Testis (tissue), 3 donors: ENCODE measurements around the gene RBP4. TPM values are rescaled to one million over a fixed set of nuclear protein-coding genes. Genes with fewer than 3 reads are reported as not detected.
"Not testable (repeated sequence)": the region's sequence is repeated elsewhere in the genome, so short reads cannot be mapped to it uniquely, and the experiment has no call there.

ENCODE experiments used
- DNase-seq: peaks from one replicate; pipeline ENCODE4 v3.0.0-alpha.2; 2019
- H3K27ac ChIP-seq, 2 donors: fragments of 200-600 bp; sonication (generic); one replicate each; pipeline ENCODE4 v1.5.1; 2019
- H3K27me3 ChIP-seq: fragments of 200-600 bp; sonication (generic); one replicate; pipeline ENCODE4 v1.5.1; 2019
- H3K36me3 ChIP-seq: fragments of 200-600 bp; sonication (generic); one replicate; pipeline ENCODE4 v1.5.1; 2017; ENCODE audit warnings: low read depth; ENCODE audit errors: missing control alignments
- H3K4me1 ChIP-seq: fragments of 200-600 bp; sonication (generic); one replicate; pipeline ENCODE4 v1.5.1; 2019
- H3K4me3 ChIP-seq, 2 donors: fragments of 200-600 bp; sonication (generic); one replicate each; pipeline ENCODE4 v1.5.1; 2017 to 2019
- H3K9me3 ChIP-seq: fragments of 200-600 bp; sonication (generic); one replicate; pipeline ENCODE4 v1.5.1; 2017
- POLR2A ChIP-seq: fragments of 450-650 bp; IDR thresholded peaks from one replicate; pipeline ENCODE4 v1.6.1; 2017; ENCODE audit warnings: antibody characterized with exemption, mild to moderate bottlenecking, moderate library complexity
- WGBS, 2 donors: methylation state at CpG; one replicate each; pipeline ENCODE4 v1.1.5; 2018; 5-methylcytosine and 5-hydroxymethylcytosine counted together
- intact Hi-C: fragments of 100-400 bp; cut with DNase I; formaldehyde crosslinking; loops from one replicate; pipeline ENCODE4 v1.15.1; 2023; ENCODE audit warnings: low total_unique reads
- polyA plus RNA-seq: library from polyadenylated mRNA; stranded (reverse); fragments of 350-450 nt; fragmentation: Illumina TruSeq; extraction: RNeasy Lipid Tissue Mini Kit (QIAGEN cat#74804); gene quantifications from one replicate; pipeline ENCODE4 v1.2.3, GENCODE V29; 2014; ENCODE audit warnings: low read depth, low replicate concordance; ENCODE audit not compliant: insufficient read depth
- total RNA-seq, 2 donors: library from RNA; depleted of rRNA; stranded (reverse); fragments of >200 nt; gene quantifications; one replicate each; pipeline ENCODE4 v1.2.3, GENCODE V29; 2016
- TF ChIP-seq, protein P1 (sequence below), 3 experiments: fragments of 450-650 bp in 2 of 3; fragments of 200-600 bp in 1 of 3; sonication (generic) in 1 of 3; IDR thresholded peaks; one replicate each; pipeline ENCODE4 v1.5.1; 2016 to 2019; ENCODE audit warnings: antibody characterized with exemption in 3 of 3, mild to moderate bottlenecking in 2 of 3, moderate library complexity in 1 of 3

Gene RBP4
- total and polyA plus RNA-seq, 3 donors from 2014 or later: 6.8 to 7.8 (median 7.1) TPM

DNA sequence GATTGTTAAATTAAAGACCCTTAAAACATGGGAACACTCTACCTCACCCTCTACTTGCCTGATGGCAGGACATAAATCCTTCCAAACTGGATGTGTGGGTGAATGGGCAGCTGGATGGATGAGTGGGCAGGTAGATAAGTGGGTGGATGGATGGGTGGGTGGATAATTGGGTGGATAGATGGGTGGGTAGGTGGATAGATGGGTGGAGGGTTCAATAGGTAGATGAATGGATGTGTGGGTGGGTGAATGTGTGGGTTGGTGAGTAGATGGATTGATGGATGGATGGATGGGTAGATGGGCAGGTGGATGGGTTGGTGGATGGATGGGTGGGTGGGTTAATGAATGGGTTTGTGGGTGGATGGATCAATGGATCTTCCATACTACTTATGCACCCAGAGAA is 53.5 kb downstream of the RBP4 start:
- Histone ChIP-seq H3K4me3 (no peak overlapping the region), H3K27ac (no peak overlapping the region), H3K4me1 (peaks cover 1% of the 10 kb centered on the region), H3K9me3 (no peaks in the 10 kb centered on the region), H3K36me3 (no peaks in the 10 kb centered on the region), H3K27me3 (no peaks in the 10 kb centered on the region)
- TF ChIP-seq POLR2A: no peak
- TF ChIP-seq, protein P1, sequence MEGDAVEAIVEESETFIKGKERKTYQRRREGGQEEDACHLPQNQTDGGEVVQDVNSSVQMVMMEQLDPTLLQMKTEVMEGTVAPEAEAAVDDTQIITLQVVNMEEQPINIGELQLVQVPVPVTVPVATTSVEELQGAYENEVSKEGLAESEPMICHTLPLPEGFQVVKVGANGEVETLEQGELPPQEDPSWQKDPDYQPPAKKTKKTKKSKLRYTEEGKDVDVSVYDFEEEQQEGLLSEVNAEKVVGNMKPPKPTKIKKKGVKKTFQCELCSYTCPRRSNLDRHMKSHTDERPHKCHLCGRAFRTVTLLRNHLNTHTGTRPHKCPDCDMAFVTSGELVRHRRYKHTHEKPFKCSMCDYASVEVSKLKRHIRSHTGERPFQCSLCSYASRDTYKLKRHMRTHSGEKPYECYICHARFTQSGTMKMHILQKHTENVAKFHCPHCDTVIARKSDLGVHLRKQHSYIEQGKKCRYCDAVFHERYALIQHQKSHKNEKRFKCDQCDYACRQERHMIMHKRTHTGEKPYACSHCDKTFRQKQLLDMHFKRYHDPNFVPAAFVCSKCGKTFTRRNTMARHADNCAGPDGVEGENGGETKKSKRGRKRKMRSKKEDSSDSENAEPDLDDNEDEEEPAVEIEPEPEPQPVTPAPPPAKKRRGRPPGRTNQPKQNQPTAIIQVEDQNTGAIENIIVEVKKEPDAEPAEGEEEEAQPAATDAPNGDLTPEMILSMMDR (IDR thresholded peaks at IDR 0.05): no peak
- DNase-seq: no peak
- intact Hi-C loops: no loop called here

DNA sequence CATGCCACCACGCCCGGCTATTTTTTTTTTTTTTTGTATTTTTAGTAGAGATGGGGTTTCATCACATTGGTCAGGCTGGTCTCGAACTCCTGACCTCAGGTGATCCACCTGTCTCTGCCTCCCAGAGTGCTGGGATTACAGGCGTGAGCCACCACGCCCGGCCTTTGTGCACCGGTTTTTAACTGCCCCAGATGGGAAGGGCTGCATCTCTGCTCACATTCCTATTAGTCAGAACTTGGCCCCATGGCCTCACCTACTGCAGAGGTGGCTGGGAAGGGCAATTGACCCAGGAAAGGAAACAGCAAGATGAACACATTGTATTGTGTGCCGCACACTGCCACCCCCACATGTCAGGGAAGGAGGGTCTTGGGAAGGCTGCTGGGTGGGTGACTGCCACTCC is 54.0 kb downstream of the RBP4 start:
- DNase-seq, H3K27ac ChIP-seq, H3K27me3 ChIP-seq, H3K4me3 ChIP-seq, H3K4me1 ChIP-seq, H3K36me3 ChIP-seq, H3K9me3 ChIP-seq, intact Hi-C loops: not testable (repeated sequence)
- 87 to 96% methylated on average over 8 of the region's 8 CpGs for WGBS, 2 donors

DNA sequence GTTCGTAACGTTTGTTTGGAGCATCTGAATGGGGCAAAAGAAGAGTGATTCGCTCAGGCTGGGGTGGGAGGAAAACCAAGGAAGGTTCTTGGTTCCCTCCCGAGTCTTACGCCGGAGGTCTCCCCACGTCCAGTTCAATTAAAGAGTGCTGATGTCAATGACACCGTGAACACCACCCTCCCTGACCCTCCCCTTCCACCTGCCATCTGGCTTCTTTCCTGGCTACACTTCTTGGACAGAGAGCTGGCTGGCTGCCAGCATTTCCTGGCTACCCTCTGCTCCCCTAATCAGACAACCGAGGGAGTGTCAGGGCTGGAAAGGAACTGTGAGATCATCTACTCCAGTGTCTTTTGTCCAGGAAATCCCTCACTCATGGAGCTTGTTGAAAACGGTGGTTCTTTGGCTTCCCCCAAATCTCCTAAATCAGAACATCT is 58.7 kb downstream of the RBP4 start:
- intact Hi-C loops: no loop called here
- H3K27ac ChIP-seq: no peak overlapping the region
- no peaks in the 10 kb centered on the region for H3K27me3 ChIP-seq
- WGBS, 2 donors: 2% methylated on average over 10 of the region's 10 CpGs
- H3K4me1 ChIP-seq: peaks cover 6% of the 10 kb centered on the region
- DNase-seq: peak; percentile 31
- H3K36me3 ChIP-seq: no peaks in the 10 kb centered on the region
- peak overlapping the region; percentile 2 to 14 for H3K4me3 ChIP-seq
- H3K9me3 ChIP-seq: no peaks in the 10 kb centered on the region
- TF ChIP-seq, protein P1 (IDR thresholded peaks at IDR 0.05): no peak
- no peak for TF ChIP-seq POLR2A

Other genes starting within 250 kb of the RBP4 start
- gene MYOF, start 118.9 kb downstream of the RBP4 start, total RNA-seq: 10 to 100 TPM in 1 of 2 donors, 1 to 10 TPM in 1; 9.4 to 12.3 TPM
- gene MYOF, start 118.9 kb downstream of the RBP4 start, polyA plus RNA-seq: 21.4 TPM
- gene CEP55, start 104.6 kb downstream of the RBP4 start, total RNA-seq: 10 to 100 TPM; 14.1 to 15.5 TPM
- gene CEP55, start 104.6 kb downstream of the RBP4 start, polyA plus RNA-seq: 28.1 TPM
- under 1 TPM; 0.12 to 0.55 TPM for gene FFAR4, start 34.6 kb downstream of the RBP4 start, total RNA-seq
- 1.3 TPM for gene FFAR4, start 34.6 kb downstream of the RBP4 start, polyA plus RNA-seq
- not detected for gene PDE6C, start 11.3 kb upstream of the RBP4 start, total RNA-seq
- 0.09 TPM for gene PDE6C, start 11.3 kb upstream of the RBP4 start, polyA plus RNA-seq
- gene FRA10AC1, start 101.4 kb upstream of the RBP4 start, total RNA-seq: 10 to 100 TPM; 30.5 to 46.9 TPM
- gene FRA10AC1, start 101.4 kb upstream of the RBP4 start, polyA plus RNA-seq: 14.8 TPM
- gene LGI1, start 156.7 kb upstream of the RBP4 start, total RNA-seq: 1 to 10 TPM in 1 of 2 donors, under 1 TPM in 1; 0.56 to 1.0 TPM
- 2.1 TPM for gene LGI1, start 156.7 kb upstream of the RBP4 start, polyA plus RNA-seq